PFSK-1 (cell line): ENCODE measurements around the gene PTCRA.

ENCODE experiments used
- FOXP2 ChIP-seq: optimal IDR thresholded peaks from 2 replicates; pipeline ENCODE3; 2011; ENCODE audit warnings: borderline replicate concordance, control low read depth, inconsistent platforms; ENCODE audit not compliant: insufficient read depth; ENCODE audit errors: extremely low read length, extremely low read depth
- POLR2AphosphoS5 ChIP-seq: IDR thresholded peaks from 2 replicates; pipeline ENCODE4 v1.6.1; 2012; ENCODE audit warnings: low read depth, mild to moderate bottlenecking, control low read depth, low read length, moderate library complexity
- REST ChIP-seq, 2 experiments: IDR thresholded peaks; 2 replicates each; pipeline versions ENCODE4 v1.6.1 to v1.8.0; 2011 to 2012; ENCODE audit warnings: low read depth in 2 of 2, low read length in 2 of 2, control low read depth in 1 of 2, inconsistent platforms in 1 of 2, mild to moderate bottlenecking in 1 of 2, moderate library complexity in 1 of 2; ENCODE audit not compliant: insufficient read depth in 1 of 2
- SIN3A ChIP-seq: IDR thresholded peaks from 2 replicates; pipeline ENCODE4 v1.6.1; 2012; ENCODE audit warnings: mild to moderate bottlenecking, low read length, moderate library complexity, borderline replicate concordance; ENCODE audit not compliant: insufficient read depth
- TAF1 ChIP-seq: IDR thresholded peaks from 2 replicates; pipeline ENCODE4 v1.6.1; 2012; ENCODE audit warnings: low read length, control low read depth, borderline replicate concordance; ENCODE audit not compliant: insufficient read depth

Gene PTCRA

DNA sequence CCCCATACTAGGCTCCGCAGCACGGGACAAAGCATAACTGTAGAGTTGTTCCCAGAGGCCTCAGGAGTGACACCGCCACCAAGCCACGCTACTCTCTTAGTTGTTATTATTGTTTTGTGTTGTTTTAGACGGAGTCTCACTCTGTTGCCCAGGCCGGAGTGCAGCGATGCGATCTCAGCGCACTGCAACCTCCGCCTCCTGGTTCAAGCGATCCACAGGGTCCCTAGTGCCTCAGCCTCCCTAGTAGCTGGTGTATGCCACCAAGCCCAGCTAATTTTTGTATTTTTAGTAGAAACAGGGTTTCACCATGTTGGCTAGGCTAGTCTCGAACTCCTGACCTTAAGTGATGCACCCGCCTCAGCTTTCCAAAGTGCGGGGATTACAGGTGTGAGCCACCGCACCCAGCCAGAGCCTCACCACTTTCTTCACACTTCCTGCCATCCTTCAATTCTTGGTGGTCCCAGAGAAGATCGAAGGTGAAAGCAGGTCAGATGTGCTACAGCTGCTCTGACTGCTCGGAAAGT is 24.6 kb upstream of the PTCRA start:
- TF ChIP-seq POLR2AphosphoS5 (no peak), REST (IDR thresholded peaks at IDR 0.05; ENCODE audit: insufficient read depth in 1 of 2, low read depth in 2 of 2, low read length in 2 of 2) (no peak), SIN3A (no peak), FOXP2 (no peak), TAF1 (no peak)

DNA sequence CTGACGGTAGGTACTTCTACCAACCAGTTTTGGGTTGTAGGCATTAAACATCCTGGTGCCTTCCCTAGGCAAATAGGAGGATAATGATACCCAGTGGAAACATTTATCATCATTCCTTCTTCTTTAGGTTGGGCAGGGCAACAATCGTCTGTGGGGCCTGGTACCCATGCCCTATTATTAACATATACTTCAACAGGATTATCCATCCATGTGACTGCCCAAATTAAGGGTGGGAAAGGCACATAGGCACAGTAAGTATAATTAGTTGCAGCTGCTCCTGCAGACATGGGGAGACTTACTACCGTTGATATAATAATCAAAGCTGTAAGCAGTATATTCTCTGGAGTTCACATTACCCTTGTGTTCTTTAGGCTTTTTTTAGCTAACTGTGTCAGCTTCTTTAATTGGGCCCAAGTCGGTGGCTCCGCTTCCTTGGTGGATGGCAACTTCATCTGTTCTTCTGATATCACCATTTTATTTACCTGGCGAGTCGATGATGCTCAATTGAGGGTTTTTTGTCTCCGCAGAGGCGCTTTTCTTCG is 19.6 kb upstream of the PTCRA start:
- TF ChIP-seq FOXP2 (no peak), SIN3A (no peak), REST (IDR thresholded peaks at IDR 0.05; ENCODE audit: insufficient read depth in 1 of 2, low read depth in 2 of 2, low read length in 2 of 2) (no peak), POLR2AphosphoS5 (no peak), TAF1 (no peak)

DNA sequence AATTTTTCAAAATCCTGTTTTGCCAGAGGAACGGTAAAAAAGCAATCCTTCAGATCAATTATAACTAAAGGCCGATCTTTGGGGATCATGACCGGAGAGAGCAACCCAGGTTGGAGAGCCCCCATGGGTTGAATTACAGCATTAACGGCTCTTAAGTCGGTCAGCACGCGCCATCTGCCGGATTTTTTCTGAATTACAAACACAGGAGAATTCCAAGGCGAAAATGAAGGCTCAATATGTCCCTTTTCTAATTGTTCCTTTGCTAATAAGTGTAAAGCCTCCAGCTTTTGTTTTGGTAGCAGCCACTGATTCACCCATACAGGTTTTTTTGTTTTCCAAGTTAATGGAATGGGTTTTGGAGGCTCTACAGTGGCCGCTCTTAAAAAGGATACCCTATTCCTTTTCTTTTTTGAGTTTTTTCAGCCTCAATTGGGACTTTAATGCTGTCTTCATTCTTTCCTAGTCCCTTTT is 16.9 kb upstream of the PTCRA start:
- no peak for TF ChIP-seq TAF1
- no peak for TF ChIP-seq FOXP2
- TF ChIP-seq REST (IDR thresholded peaks at IDR 0.05; ENCODE audit: insufficient read depth in 1 of 2, low read depth in 2 of 2, low read length in 2 of 2) = no peak
- TF ChIP-seq POLR2AphosphoS5 = no peak
- TF ChIP-seq SIN3A = no peak

DNA sequence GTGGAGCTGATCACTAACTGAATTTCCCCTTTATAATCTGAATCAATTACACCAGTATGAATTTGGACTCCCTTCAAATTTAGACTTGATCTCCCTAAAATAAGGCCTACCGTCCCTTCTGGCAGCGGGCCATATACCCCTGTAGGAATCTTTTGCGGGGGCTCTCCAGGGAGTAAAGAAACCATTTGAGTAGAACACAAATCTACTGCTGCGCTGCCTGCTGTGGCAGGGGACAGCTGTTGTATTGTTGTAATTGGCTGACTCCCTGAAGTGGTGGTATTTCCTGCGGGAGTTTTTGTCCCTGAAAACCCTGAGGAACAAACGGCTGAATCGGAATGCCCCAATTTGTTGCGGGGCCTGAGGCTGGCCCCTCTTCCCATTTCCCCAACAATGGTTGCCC is 16.0 kb upstream of the PTCRA start:
- no peak for TF ChIP-seq TAF1
- no peak for TF ChIP-seq SIN3A
- TF ChIP-seq POLR2AphosphoS5 = no peak
- TF ChIP-seq FOXP2 = no peak
- no peak for TF ChIP-seq REST (IDR thresholded peaks at IDR 0.05; ENCODE audit: insufficient read depth in 1 of 2, low read depth in 2 of 2, low read length in 2 of 2)
